Hematopoietic multipotent progenitor cell treated with erythropoietin and hydrocortisone succinate and interleukin-3 and kit ligand, for 17 days (in vitro differentiated cells): ENCODE measurements around the gene MAPKAP1.
"Not testable (repeated sequence)": the region's sequence is repeated elsewhere in the genome, so short reads cannot be mapped to it uniquely, and the experiment has no call there.

Experiments
- DNase-seq: peaks from one replicate; pipeline ENCODE4 v3.0.0-alpha.2; 2015; ENCODE audit warnings: low spot score

MAPKAP1 gene

DNA sequence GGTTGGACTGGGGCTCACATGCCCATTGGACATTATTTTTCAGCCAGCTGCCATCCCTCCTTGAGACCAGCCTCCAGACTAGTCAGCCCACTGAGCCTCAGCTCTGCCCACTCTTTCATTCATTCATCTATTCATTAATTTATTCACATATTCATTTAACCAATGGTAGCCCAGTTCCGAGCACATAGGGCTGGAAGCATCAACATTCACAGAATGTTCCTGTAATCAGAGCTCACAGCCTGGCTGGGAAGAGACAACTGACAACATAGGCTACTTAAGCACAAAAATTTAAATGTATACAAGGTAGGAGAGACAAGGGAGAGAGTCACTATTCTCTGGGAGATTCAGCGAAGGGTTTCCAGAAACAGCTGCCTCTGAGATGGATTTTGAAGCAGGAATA lies 23.2 kb upstream of the MAPKAP1 start:
- no peak for DNase-seq

DNA sequence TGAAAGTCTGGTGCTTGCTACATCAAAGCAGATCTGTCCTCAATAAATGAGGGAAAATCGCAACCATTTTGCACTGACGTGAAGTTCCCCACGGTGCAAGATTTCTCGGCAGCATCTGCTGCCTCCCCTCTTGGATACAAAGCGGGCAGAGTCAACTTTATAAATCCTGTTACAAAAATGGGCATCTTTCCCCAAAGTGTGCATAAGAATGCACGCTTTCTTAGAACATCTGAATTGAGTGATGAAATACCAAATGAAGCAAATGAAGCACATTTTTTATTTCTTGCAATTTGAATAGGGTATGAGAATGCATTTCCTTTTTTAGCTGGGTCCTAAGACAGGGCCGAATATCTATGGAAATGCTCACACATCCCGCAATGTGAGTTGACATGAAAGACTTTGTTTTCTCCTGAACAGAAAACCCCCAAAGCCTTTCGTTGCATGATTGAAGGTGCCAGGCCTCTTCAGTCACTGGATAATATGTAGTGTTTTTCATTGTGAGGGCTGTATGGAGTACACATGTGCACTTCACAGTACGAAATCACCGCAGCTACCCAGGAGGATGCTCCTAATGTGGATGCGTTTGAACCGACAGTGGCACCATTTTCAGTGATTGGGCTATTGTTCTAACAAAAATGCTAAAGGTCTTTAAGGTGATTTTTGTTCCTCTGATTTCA lies 19.6 kb upstream of the MAPKAP1 start:
- no peak for DNase-seq

GRCh38 chr9:125707472-125707804 lies 430 bp upstream of the MAPKAP1 start:
- DNase-seq, result no peak

DNA sequence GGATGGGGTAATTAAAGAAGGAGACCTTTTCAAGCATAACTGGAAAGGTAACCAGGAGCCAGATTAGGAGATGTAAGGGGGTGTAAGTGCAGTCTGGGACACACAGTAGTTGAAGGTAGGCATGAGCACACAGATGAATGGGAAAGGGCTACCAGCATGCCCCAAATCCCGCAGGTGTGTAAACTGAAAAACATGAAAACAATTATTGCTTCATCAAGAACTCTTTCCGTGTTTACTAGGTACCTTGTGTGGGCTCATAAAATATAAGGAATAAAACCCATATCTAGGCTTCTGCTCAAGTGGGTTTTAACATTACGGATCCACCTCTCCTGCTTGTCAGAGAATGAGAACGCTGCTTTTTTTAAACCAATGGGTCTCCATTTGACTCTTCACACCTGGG lies 1.1 kb downstream of the MAPKAP1 start:
- no peak for DNase-seq

- no peak for DNase-seq
Measured at GRCh38 chr9:125703662-125704061, 3.3 kb downstream of the MAPKAP1 start.

DNA sequence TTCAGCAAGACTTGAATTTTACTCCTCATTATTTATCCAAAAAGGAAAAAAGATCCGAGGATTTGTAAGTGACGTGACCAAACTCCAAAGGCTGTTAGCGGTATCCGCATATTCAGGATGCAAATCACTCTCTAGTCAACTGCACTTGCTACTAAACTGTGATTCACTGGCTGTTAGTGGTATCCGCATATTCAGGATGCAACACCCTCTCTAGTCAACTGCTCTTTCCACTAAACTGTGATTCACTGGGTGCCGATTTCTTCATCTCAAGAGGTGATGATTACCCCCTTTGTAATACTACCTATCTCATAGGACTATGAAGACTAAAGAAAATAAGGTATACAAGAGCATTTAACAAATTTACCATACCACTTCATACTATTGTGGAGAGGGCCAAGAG lies 5.7 kb downstream of the MAPKAP1 start:
- no peak for DNase-seq

- DNase-seq, result no peak
Measured at GRCh38 chr9:125700791-125701190, 6.2 kb downstream of the MAPKAP1 start.

DNA sequence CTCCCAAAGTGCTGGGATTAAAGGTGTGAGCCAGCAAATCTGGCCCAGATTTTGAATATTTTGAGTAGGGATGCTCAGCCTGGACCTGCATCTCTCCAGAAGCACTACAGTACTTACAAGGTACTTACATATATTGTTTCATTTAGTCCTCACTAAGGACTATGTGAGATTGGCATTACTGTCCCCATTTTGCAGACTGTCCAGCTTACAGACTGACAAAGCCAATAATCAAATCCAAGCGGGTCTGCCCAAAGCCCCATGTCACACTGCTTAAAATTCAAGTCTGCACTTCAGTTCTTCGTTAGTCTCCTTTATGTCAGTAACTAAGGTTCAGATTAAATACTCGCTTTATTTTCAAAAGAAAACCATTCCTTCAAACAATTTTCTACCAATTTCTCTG lies 7.1 kb downstream of the MAPKAP1 start:
- no peak for DNase-seq

DNA sequence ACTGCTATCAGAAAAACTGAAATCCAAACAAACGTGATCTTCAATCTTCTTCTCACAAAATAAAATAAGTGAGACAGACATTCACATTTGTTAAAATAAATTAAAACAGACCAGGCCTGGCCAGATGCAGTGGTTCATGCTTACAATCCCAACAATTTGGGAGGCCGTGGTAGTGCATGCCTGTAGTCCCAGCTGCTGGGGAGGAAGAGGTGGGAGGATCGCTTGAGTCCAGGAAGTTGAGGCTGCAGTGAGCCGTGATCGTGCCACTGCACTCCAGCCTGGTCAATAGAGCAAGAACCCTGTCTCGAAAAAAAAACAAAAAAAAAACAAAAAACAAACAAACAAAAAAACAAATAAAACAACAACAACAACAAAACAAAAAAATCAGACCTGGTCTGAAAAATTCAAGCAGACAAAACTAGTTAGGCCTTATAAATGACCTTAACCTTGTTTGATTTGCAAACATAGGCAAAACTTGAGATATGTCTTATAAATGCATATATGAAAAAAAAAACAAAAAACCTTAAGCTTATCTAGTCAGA lies 10.8 kb downstream of the MAPKAP1 start:
- DNase-seq, result no peak

- not testable (repeated sequence) for DNase-seq
Measured at GRCh38 chr9:125695548-125695947, 11.5 kb downstream of the MAPKAP1 start.

DNA sequence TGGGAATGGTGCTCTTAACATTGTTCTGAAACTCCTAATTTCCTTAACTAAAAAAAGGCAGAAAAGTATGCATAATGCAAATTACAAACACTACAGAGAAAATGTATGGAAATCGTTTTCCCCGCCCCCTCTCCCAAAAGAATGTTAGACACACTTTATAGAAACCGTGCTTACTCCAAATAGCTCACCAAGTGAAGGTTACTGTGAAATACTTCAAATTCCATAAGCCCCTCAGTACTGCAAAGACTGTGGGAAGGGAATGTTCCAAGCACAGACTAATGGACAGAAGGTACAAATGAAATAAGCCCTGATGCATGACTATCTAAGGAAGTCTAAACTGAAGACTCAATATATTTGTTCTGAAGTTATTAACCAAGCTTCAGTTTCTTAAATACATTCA lies 12.5 kb downstream of the MAPKAP1 start:
- DNase-seq, result no peak

DNA sequence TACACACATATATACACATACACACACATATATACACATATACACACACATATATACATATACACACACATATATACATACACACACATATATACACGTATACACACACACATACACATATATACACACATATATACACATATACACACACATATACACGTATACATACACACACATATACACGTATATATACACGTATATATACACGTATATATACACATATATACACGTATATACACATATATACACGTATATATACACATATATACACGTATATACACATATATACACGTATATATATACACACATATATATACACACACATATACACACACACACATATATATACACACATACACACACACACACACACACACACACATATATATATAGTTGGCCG lies 13.5 kb downstream of the MAPKAP1 start:
- not testable (repeated sequence) for DNase-seq

GRCh38 chr9:125691869-125692268 lies 15.1 kb downstream of the MAPKAP1 start:
- DNase-seq, result no peak

DNA sequence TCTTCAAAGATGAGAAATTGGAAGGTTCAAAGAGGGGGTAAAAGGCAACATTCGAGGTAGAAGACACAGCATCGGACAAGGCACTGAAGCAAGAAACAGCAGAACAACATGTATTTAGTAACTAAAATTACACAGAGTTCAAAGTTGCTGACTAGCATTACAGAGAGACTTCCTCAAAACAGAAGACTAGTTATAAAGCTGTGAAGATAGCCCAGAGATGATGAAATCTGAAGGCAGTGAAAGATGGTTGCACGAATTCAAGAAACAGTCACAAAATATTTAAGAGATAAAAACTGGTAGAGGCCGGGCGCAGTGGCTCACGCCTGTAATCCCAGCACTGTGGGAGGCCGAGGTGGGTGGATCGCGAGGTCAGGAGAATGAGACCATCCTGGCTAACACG lies 16.3 kb downstream of the MAPKAP1 start:
- DNase-seq, result no peak

DNA sequence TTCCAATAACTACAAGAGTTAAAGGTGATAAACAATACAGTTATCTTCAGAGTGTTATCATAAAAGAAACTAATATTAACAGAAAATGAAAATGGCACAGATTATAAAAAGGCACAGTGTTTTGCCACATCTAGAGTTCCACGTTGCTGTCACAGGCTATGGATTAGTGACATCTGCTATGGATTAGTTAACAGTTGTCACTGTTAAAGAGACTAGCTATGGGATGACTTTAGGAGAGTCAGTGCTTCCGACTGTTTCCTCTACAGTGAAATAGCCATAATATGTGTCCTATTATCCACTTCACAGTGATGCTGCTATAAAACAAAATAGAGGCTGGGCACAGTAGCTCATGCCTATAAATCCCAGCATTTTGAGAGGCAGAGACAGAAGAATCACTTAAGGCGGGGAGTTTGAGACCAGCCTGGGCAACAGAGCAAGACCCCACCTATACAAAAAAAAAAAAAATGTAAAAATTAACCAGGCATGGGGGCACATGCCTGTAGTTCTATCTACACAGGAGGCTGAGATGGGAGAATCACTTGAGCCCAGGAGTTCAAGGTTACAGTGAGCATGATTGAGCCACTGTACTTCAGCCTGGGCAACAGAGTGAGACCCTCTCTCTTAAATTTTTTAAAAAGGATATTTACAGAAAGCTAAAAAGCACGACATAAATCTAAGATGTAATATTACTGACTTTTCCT lies 19.7 kb downstream of the MAPKAP1 start:
- no peak for DNase-seq

GRCh38 chr9:125685167-125685566 lies 21.8 kb downstream of the MAPKAP1 start:
- no peak for DNase-seq

GRCh38 chr9:125683486-125683885 lies 23.5 kb downstream of the MAPKAP1 start:
- DNase-seq, result no peak

DNA sequence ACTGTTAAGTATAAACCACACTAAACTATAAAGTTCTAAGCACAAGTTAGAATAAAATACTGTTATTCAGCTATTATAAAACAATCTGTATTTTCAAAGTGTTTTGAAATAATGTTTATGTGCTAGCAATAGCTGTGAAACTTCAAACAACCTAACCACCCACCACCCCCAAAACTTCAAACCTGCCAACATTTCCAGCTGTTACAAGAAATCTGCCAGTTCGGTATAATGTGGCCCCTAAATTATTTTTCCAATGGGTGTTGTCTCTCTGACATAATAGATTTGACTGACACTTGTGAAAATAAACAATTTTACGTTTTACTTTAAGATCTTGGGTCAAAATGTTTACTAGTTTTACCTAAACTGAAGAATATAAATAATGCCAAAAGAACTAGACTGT lies 24.7 kb downstream of the MAPKAP1 start:
- DNase-seq, result no peak

DNA sequence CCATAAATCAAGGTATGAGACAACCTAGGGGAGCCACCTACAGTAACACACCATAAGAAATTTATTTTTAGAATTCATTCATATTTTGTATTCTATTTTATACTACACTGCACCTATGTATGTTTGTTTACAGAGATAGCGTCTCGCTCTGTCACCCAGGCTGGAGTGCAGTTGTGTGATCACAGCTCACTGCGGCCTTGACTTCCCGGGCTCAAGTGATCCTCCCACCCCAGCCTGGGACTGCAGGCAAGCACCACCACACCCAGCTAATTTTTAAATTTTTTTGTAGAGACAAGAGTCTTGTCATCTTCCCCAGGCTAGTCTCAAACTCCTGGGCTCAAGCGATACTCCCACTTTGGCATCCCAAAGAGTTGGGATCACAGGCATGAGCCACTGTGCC lies 25.4 kb downstream of the MAPKAP1 start:
- DNase-seq, result no peak

DNA sequence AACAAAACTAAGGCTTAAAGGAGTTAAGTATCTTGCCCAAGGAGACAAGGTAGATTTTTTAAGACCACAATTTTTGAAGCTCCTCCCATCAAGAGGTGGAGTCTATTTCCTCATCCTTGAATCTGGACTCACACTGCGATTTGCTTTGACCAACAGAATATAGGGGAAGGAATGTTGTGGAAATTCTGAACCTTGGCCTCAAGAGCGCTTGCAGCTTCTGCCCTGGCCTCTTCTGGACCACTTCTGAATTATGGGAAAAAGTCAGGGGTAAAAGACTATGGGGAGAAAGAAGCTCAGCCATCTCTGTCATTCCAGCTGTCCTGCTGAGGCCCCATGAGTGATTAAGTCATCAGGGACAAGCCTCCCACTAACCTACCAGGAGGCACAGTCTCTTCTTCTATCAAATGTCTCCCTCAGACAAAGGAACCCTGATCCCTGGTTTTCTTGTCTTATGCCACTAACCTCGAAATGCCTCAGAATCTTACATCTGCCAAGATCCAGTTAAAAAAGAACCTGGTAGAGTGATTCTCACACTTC lies 25.9 kb downstream of the MAPKAP1 start:
- DNase-seq, result no peak

- DNase-seq, result no peak
Measured at GRCh38 chr9:125680445-125680844, 26.6 kb downstream of the MAPKAP1 start.

DNA sequence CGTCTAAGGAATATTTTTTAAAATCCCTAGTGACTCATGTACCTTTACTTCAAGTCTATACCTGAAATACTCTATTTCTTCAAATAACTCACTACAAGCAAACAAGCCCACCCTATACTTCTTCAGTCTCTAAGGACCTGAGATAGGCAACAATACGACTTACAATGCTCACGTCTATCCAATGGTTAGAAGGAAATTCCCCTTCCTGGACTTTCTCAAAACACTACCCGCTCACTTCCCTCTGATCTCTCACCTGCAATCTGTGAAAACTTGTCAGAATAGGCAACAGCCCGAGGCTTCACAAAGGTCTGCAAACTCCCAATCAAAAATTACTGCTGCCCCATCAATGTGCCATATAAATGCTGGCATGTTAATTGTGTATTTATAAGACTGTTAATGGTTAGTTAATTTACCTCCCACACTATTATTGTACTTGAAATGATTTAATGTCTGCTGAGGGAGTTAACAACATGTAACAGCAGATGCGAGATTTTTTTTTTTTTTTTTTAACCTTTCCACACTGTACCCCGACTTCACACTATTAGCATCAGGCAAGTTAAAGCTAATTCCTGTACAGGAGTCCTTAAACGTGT lies 27.3 kb downstream of the MAPKAP1 start:
- DNase-seq, result no peak
